IPS-11a (cell line): ENCODE results near the gene TOGARAM2.
"Not testable (repeated sequence)": the region's sequence is repeated elsewhere in the genome, so short reads cannot be mapped to it uniquely, and the experiment has no call there.

Source experiments
- H3K4me3 ChIP-seq: one replicate; pipeline ENCODE4 v1.5.1; 2013; ENCODE audit warnings: low read depth, low read length, control low read depth

Gene TOGARAM2

GRCh38 chr2:29071032-29071975 is 90.2 kb downstream of the TOGARAM2 start:
- H3K4me3 ChIP-seq, result no peak overlapping the region

- no peak overlapping the region for H3K4me3 ChIP-seq
These were observed 91.2 kb downstream of the TOGARAM2 start for GRCh38 chr2:29072251-29072650.

DNA sequence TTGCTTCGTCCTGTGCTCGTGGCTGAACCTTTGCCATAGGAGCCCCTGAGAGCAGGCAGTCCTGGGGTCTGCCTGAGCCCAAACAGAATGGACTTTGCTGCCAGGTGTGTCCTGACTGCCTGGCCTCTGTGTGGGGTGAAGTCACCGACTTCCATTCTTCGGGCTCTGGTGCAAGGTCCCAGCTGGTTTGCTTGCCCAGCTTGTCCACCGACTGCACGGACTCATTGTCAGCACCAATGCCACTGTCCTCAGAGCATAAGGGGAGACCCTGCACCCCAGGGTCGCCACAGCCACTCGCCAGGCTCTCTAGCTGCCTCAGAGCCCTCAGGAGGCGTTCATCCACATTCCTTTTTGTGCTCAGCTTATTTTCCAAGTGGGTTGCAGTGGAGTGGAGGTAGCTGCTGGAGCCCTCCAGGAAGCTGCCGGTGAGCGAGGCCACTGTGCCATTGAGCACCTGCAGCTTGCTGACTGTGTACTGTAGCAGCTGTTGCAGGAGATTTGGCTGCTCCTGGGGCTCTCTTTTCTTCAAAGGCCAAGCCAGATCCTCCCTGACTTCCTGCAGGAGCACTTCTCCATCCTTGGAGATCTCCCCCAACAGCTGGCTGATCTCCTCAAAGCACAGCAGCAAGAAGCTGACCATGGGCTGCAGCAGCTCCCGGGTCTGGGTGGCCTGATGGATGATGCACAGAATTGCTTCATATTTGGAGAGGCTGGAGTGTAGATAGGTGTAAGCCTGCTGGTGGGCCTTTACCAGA is 92.0 kb downstream of the TOGARAM2 start:
- no peak overlapping the region for H3K4me3 ChIP-seq

DNA sequence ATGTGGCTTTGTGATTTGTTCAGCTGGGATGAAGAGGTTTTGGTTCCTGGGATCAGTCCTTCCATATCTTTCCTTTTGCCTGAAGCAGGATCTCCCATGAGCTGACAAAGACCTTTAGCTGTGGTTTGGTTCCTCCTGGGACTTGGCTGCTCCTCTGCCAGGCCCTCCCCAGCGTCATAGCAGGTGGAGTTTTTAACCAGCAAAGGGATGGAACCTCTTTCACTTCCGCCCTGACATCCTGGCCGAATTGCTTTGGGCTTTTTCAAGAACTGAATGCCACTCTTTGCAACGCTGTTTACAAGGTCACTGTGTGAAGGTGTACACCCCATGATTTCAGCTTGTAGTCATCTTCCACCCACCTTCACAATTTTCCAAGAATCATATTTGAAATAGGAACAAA is 92.8 kb downstream of the TOGARAM2 start:
- no peak overlapping the region for H3K4me3 ChIP-seq

DNA sequence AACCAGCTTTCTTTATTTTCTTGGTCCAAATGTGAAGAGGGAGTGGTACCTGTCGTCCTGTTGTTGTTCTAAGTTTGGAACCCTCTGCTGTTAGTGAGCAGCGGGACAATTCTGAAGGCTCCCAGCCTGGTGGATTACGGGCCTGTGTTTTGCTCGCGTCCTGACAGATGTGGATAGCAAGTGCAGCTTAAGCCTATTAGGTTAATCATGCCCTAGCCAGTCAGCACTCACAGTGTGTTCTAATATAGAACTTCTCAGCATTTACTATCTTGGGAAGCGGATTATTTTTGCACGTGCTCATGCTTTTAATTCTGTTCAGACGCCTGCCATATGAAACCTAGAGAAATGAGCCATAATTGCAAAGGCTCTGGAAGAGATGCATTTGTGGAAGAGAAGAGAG is 93.3 kb downstream of the TOGARAM2 start, which contains the start of gene PCARE:
Gene PCARE, minus strand, starts transcription at position 113 of the 400 bp plus-strand sequence. CDS start 262 bp downstream, outside the sequence.
- no peak within 1 kb of the TSS for H3K4me3 ChIP-seq

GRCh38 chr2:29075894-29076705 is 95.0 kb downstream of the TOGARAM2 start:
- no peak overlapping the region for H3K4me3 ChIP-seq

GRCh38 chr2:29079887-29080286 is 98.8 kb downstream of the TOGARAM2 start:
- no peak overlapping the region for H3K4me3 ChIP-seq

DNA sequence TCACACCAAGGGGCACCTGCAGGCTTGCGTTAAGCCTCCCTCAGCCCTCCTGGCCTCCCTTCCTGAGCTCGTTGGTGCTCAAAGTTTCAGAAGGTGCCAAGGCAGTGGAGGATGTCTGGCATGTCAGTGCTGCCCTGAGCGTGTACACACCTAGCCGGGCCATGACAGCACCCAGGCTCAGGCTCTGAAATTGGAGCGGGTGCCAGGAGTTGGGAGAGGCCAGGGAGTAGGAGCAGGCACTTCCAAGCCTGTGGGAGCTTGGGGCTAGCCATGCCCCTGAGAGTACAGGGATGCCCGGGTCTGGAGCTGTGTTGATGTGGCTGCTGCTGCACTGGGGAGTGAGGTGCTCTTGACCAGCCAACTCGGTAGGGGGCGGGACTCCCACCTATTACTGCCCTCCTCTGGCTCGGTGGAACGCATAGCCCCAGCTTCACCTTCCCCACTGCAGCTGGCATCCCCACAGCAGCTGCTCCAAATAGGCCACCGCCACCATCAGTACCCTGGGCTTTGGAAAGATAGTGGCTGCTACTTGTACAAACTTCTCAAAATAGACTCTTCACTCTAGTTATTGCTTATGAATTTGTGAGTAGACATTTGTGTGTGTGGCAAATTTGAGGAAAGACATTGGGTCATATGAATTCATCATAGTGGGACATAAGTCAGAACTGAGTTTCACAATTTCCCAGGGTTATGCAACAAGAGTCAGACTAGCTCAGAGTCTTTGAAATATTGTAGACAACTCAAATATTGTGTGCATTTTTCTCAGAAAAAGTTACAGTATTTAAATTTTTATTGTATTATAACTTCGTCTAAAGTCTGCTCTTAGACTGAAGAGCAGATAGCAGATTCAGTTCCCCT is 100.0 kb downstream of the TOGARAM2 start:
- H3K4me3 ChIP-seq, result no peak overlapping the region

DNA sequence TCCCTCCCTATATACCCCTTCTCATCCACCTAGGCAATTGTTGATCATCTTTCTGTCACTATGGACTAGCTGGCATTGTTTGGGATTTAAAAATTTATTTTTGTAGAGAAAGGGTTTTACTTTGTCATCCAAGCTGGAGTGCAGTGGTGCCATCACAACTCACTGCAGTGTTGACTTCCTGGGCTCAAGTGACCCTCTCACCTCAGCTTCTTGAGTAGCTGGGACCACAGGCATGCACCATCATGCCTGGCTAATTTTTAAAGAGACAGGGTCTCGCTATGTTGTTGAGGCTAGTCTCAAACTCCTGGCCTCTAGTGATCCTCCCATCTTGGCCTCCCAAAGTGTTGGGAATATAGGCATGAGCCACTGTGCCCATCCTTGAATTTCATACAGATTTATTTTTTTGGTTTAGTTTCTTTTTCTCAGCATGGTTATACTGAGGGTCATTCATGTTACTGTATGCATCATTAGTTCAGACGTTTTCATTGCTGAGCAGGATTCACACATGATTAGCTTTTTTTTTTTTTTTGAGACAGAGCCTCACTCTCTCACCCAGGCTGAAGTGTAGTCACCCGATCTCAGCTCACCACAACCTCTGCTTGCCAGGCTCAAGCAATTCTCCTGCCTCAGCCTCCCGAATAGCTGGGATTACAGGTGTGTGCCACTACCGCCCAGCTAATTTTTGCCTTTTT is 101.9 kb downstream of the TOGARAM2 start:
- H3K4me3 ChIP-seq, result no peak overlapping the region

- no peak overlapping the region for H3K4me3 ChIP-seq
These were observed 103.5 kb downstream of the TOGARAM2 start for GRCh38 chr2:29084554-29084953.

- not testable (repeated sequence) for H3K4me3 ChIP-seq
These were observed 109.2 kb downstream of the TOGARAM2 start for GRCh38 chr2:29090311-29090710.

DNA sequence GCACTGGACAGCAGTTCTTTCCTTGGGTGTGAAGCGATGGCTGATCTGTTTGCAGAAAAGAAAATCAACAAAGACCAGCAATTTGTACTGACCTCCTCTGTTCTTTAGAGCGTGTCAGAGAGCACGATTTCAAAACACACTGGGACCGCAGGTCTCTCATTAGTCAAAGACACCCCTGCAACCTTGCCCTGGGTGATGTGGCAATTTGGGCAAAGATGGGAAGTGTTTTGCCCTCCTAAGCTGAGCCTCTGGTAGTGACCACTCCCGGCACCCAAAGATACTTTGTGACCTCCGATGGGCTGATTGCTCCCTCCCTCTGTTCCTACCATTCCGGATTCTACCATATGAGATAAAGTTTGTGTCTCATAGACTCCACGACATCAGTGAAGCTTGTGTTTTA is 115.9 kb downstream of the TOGARAM2 start:
- no peak overlapping the region for H3K4me3 ChIP-seq

GRCh38 chr2:29097569-29097968 is 116.5 kb downstream of the TOGARAM2 start:
- no peak overlapping the region for H3K4me3 ChIP-seq

GRCh38 chr2:29100564-29100963 is 119.5 kb downstream of the TOGARAM2 start:
- H3K4me3 ChIP-seq, result no peak overlapping the region
